GM18505 (cell line): Measurements from ENCODE around the gene CCL22.

Source experiments
- ATAC-seq: cut with Tn5 transposase; IDR thresholded peaks from one replicate; pipeline ENCODE4 v1.9.1; 2021; ENCODE audit not compliant: unreplicated experiment
- POLR2A ChIP-seq: IDR thresholded peaks from 4 replicates; pipeline ENCODE4 v1.6.1; 2011; ENCODE audit warnings: borderline replicate concordance; ENCODE audit not compliant: insufficient read depth, insufficient read length; ENCODE audit errors: extremely low read depth

The CCL22 gene, protein sequence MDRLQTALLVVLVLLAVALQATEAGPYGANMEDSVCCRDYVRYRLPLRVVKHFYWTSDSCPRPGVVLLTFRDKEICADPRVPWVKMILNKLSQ

DNA sequence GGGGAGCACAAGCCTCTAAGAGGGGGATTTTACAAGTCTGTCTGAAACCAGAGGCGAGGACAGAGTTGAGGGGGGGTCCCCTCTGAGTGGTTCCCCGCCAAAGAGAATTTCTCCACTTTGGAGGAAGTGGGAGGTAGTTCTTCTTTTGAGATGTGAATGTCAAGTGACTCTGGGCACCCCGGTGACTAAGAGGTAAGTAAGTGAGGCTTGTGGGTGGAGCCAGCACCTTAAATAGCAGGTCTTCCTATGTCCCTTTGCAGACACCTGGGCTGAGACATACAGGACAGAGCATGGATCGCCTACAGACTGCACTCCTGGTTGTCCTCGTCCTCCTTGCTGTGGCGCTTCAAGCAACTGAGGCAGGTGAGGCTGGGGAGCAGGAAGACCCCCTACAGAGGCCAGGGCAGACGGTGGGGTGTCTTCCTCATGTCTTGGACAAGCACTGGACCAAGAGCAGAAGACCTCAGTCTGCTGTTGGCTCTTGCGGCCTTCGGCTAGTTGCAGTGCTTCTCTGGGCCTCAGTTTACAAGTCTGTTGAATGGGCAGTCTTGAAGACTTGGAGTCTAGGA lies at the start of gene CCL22:
Gene CCL22, plus strand, starts transcription at position 257 of the 569 bp plus-strand sequence. Its CDS starts 34 bp downstream, at position 291.
- TF ChIP-seq POLR2A = peak; percentile 88
- ATAC-seq = peak; percentile 44

DNA sequence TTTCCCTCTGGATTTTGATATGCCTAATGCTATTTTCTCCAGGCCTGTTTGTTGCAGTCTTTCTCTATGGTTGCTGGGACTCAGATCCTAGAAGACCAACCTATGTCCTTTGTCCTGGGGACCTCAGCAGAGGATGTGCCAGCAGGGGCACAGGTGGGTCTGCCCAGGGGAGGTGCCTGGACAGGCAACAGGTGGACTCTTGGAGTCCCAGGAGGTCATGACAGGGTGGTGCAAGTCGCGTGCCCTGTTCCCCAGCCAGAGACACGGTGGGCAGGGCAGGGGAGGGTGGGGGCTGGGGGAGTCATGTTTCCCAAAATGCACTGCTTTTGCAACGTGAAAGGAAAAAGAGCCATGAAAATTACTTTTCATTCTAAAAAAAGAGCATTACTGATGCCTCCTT lies 47.8 kb upstream of the CCL22 start:
- TF ChIP-seq POLR2A = no peak
- ATAC-seq = no peak

DNA sequence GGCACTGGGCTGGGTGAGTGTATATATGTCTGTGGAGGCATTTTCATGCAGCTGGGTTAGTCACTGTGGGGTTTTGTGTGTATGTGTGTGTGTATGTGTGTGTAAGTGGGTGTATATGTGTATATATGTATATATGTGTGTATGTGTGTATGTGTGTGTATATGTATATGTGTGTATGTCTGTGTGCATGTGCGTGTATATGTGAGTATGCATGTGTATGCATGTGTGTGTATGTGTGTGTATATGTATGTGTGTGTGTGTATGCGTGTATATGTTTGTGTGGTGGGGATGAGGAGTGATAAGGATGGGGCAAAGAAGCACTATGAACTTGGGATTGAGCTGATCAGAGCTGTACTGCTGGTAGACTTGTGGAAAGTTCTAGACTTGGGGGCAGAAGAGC lies 45.1 kb upstream of the CCL22 start:
- no peak for ATAC-seq
- no peak for TF ChIP-seq POLR2A

DNA sequence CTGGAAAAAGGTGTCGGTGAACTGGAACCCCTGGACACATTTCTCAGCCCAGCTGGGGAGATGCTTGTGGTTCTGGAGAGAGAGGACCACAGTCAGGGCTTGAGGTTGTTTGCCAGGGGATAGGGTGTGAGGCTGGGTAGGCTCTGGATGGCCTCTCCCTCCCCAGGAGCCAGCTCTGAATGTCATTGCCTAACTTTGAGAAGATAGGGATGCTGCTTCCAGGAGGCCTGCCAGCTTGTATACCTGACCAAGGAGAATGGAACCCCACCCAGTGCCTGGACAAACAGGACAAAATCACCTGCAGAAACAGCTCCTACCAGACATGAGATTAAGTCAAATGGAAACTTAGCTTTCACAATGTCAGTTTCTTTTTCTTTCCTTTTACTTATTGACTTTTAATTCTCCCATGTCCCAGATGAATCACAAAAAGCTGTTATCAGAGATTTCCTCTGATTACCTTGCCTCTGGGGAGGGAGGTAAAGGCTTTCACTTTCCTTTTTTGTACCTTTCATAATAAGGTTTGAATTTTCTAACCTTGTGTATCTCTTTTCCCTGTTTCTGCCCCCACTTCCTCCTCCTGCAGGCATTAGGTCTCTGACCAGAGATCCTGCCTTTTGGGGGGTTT lies 44.3 kb upstream of the CCL22 start:
- TF ChIP-seq POLR2A = no peak
- ATAC-seq = no peak

DNA sequence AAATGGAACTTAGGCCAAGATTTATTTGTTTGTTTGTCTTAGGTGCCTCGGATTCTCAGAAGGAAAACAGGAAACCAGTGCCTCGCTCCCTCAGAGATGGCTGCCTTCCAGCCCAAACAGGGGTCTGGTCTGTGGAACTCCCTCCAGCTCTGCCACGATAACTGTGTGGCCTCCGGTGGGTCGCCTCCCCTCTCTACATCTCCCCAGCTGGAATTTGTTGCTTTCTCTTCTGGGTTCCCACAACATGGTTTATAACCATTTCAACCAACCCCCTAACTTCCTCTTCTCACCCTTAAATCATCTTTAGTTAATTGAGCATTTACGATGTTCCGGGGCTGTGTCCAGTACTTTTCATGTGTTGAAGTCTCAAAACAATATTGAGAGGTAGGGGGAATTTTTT lies 43.2 kb upstream of the CCL22 start:
- ATAC-seq = no peak

DNA sequence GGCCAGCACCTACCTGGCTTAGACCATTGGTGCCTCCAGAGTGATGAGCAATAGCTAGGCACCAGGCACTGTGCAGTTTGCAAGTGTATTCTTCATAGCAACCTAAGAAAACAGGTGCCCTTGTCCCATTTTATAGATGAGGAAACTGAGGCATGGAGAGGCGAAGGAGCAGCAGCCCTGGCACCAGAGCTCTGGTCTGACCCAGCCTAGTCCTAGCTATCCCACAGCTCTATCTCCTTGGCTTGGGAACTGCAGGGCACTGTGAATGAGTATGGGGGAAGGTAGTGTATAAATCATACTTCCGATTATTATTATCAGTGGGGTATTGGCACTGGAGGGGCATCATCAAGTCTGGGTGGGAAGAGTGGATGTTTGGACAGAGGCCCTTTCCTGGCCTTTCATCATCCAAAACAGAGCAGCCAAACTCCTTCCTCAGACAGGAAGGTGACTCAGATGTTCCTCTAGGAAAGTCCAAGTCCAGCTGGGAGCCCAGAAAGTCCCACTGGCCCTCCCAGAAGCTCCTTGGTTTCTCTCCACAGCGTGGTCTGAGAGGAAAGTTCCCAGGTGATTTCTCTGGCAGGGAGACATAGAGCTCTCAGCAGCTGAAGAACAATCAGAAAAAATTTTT lies 42.1 kb upstream of the CCL22 start:
- no peak for ATAC-seq
- TF ChIP-seq POLR2A = no peak

More for the DNA sequence above, 43.2 kb upstream of the CCL22 start:
- no peak for TF ChIP-seq POLR2A

DNA sequence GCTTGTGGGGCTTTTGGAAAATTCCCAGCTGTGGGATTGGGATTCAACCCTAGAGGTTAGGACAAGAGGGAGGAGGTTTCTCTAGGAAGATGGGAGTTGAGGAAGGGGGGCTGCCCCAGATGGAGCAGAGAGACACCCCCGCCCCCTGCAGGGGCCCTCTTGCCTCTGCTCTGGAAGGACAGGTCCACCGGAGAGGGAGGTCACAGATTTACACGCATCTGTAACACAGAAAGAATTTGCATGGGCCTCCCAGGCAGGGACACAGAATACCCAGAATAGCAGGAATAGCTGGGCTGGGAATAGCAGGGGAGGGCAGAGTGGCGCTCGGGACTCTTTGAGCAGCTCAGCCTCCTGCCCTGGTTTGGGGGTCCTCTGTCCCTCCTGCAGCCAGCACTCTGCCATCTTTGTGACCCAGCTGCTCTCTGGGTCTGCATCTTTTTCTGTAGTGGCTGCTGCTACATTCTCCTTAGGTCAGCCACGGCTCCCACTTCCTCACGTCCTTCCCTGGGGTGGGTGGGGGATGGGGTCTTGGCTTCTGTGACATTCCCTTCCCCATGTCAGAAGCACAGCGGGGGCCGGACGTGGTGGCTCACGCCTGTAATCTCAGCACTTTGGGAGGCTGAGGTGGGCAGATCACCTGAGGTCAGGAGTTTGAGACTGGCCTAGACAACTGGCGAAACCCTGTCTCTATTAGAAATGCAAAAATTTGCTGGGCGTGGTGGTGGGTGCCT lies 40.2 kb upstream of the CCL22 start:
- ATAC-seq = no peak

DNA sequence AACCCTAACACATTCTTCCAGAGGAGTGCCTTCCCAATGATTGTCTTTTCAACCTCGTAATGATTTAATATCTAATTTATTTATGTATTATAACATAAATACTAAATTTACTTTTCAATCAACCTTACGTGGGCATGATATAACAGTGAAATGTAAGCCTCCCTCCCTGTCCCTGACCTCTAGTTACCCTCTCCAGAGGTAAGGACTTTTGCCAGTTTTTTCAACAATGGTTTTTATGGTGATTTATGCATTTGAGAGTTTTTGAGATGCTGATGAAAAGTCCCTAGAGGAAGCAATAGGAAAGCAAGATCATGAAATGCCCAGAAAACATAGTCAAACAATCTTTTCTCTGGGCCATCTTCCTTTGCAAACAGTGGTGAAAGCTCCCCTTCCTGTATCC lies 38.9 kb upstream of the CCL22 start:
- ATAC-seq = no peak
- TF ChIP-seq POLR2A = no peak

More for the DNA sequence above, 40.2 kb upstream of the CCL22 start:
- no peak for TF ChIP-seq POLR2A

DNA sequence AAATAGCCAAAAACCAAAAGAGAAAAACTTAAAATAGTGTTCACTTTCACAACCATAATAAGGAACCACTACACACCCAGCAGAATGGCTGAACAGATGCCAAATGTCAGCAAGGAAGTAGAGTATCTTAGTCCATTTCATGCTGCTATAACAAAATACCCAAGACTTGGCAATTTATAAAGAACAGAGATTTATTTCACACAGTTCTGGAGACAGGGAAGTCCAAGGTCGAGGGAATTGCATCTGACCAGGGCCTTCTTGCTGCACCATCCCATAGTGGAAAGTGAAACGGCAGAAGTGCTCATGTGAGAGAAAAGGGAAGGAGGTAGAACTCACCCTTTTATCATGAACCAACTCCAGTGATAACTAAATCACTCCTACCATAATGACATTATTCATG lies 33.8 kb upstream of the CCL22 start:
- no peak for ATAC-seq
- TF ChIP-seq POLR2A = no peak

DNA sequence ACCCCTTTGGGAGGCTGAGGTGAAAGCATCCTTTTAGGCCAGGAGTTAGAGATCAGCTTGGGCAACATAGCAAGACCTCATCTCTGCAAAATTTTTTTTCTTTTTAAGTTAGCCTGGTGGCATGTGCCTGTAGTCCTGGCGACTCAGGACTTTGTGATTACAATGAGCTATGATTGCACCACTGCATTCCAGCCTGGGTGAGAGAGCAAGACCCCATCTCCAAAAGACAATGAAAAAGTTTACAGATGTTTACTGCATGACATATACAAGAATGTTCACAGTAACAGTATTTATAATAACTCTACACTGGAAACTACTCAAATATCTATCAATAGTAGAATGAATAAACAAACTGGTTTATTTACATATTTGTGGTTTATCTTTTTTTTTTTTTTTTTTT lies 33.1 kb upstream of the CCL22 start:
- TF ChIP-seq POLR2A = no peak
- no peak for ATAC-seq

DNA sequence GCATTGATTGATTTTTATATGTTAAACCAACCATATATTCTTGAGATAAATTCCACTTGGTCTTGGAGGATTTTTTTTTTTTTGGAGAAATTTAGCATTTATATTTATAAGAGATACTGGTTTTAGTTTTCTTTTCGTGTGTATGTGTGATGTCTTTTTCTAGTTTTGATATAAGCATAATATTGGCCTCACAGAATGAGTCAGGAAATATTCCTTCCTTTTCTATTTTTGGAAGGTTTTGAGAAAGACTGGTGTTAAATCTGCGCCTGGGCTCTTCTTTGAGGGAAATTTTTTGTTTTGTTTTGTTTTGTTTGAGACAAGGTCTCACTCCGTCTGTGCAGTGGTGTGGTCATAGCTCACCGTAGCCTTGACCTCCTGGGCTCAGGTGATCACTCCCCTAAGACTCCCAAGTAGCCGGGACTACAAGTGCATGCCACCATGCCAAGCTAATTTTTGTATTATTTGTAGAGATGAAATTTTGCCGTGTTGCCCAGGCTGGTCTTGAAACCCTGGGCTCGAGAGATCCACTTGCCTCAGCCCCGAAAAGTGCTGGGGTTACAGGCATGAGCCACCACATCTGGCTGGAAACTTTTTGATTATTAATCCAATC lies 28.8 kb upstream of the CCL22 start:
- no peak for TF ChIP-seq POLR2A

DNA sequence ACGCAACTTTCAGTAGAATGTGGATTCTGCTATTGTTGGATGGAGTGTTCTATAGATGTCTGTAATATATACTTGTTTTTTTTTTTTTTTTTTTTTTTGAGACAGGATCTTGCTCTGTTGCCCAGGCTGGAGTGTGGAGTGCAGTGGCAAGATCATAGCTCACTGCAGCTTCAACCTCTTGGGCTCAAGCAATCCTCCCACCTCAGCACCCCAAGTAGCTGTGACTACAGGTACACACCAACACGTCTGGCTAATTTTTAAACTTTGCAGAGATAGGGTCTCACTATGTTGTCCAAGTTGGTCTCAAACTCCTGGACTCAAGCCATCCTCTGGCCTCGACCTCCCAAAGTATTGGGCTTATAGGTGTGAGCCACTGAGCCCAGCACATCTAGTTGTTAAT lies 27.2 kb upstream of the CCL22 start:
- TF ChIP-seq POLR2A = no peak
- ATAC-seq = no peak

More for the DNA sequence above, 28.8 kb upstream of the CCL22 start:
- no peak for ATAC-seq

DNA sequence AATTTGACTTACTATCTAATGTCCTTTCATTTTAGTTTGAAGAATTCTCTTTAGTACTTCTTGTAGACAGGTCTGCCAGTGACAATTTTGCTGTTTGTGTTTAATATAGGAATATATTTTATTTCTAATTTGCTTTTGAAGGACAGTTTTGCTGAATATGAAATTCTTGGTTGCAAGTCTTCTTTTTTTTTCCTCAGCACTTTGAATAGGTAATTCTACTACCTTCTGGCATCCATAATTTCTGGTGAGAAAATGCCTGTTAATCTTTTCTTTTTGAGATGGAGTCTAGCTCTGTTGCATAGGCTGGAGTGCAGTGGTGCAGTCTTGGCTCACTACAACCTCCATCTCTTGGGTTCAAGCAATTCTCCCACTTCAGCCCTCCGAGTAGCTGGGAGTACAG lies 25.2 kb upstream of the CCL22 start:
- no peak for ATAC-seq
- no peak for TF ChIP-seq POLR2A

DNA sequence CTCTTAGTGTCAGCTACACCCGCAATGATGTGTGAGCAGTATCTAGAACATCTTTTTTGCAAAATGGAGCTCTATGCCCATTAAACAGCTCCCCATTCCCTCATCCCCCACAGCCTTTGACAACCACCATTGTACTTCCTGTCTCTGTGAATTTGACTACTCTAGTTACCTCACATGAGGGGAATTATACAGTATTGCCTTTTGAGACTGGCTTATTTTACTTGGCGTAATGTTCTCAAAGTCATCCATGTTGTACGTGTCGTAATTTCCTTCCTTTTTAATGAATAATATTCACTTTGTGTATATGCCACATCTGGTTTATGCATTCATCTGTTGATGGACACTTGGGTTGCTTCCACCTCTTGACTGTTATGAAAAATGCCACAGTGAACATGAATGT lies 23.2 kb upstream of the CCL22 start:
- no peak for TF ChIP-seq POLR2A
- ATAC-seq = no peak

DNA sequence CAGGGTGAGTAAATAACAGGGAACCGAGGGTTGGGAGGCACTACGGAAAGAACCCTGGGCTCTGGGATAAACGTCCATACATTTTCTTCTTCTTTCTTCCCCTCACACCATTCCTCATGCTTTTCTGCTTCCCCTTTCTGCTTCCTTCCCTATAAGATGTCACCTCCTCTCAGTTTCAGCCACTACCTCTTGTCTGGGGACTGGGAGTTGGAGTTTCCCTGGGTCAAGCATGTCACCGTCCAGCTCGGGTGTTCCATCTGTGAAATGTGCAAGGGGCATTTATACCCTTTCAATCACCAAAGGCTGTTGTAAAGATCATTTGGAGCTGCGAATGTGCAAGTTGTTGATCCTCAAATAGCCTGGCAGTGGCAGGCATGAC lies 17.5 kb upstream of the CCL22 start:
- no peak for TF ChIP-seq POLR2A
- no peak for ATAC-seq
